ENCODE measurements around the gene ERVH48-1. TPM values are rescaled to one million over a fixed set of nuclear protein-coding genes. Genes with fewer than 3 reads are reported as not detected.
"Not testable (repeated sequence)": the region's sequence is repeated elsewhere in the genome, so short reads cannot be mapped to it uniquely, and the experiment has no call there.

The ERVH48-1 gene
- total RNA-seq, 2 donors from 2014 or later = not detected

- Histone ChIP-seq H3K4me1 (peaks cover 4% of the 10 kb centered on the region), H3K4me3 (no peak overlapping the region), H3K9ac (ENCODE audit: low read depth in 2 of 2, low read length in 2 of 2) (no peak overlapping the region), H3K27ac (peak overlapping the region; percentile 80), H3K36me3 (no peaks in the 10 kb centered on the region), H3K9me3 (no peaks in the 10 kb centered on the region), H3K27me3 (no peaks in the 10 kb centered on the region)
- TF ChIP-seq CTCF (IDR thresholded peaks at IDR 0.05) = no peak
- DNase-seq = no peak
- intact Hi-C loops (cut with DNase I) = no loop called here
Observed at GRCh38 chr21:42970946-42971653, 45.7 kb upstream of the ERVH48-1 start.

GRCh38 chr21:42969193-42969600 is 43.8 kb upstream of the ERVH48-1 start:
- no peak overlapping the region for H3K4me3 ChIP-seq
- H3K27ac ChIP-seq = no peak overlapping the region
- TF ChIP-seq CTCF (IDR thresholded peaks at IDR 0.05) = no peak
- H3K36me3 ChIP-seq = no peaks in the 10 kb centered on the region
- intact Hi-C loops (cut with DNase I) = no loop called here
- H3K4me1 ChIP-seq = peaks cover 4% of the 10 kb centered on the region
- DNase-seq = no peak
- no peaks in the 10 kb centered on the region for H3K9me3 ChIP-seq
- H3K27me3 ChIP-seq = no peaks in the 10 kb centered on the region
- H3K9ac ChIP-seq (ENCODE audit: low read depth in 2 of 2, low read length in 2 of 2) = no peak overlapping the region

GRCh38 chr21:42967616-42968015 is 42.2 kb upstream of the ERVH48-1 start:
- H3K27me3 ChIP-seq; H3K36me3 ChIP-seq; H3K4me3 ChIP-seq; H3K9me3 ChIP-seq; H3K4me1 ChIP-seq; H3K27ac ChIP-seq; H3K9ac ChIP-seq (ENCODE audit: low read depth in 2 of 2, low read length in 2 of 2); intact Hi-C loops (cut with DNase I); DNase-seq: not testable (repeated sequence)

- H3K36me3 ChIP-seq = no peaks in the 10 kb centered on the region
- no peak overlapping the region for H3K4me3 ChIP-seq
- intact Hi-C loops (cut with DNase I) = no loop called here
- no peaks in the 10 kb centered on the region for H3K27me3 ChIP-seq
- no peaks in the 10 kb centered on the region for H3K4me1 ChIP-seq
- H3K9me3 ChIP-seq = no peaks in the 10 kb centered on the region
- no peak for DNase-seq
- no peak overlapping the region for H3K9ac ChIP-seq (ENCODE audit: low read depth in 2 of 2, low read length in 2 of 2)
- no peak for TF ChIP-seq CTCF (IDR thresholded peaks at IDR 0.05)
- H3K27ac ChIP-seq = no peak overlapping the region
Observed at GRCh38 chr21:42965211-42965560, 39.8 kb upstream of the ERVH48-1 start.

- intact Hi-C loops (cut with DNase I) = no loop called here
- no peak for TF ChIP-seq CTCF (IDR thresholded peaks at IDR 0.05)
- Histone ChIP-seq H3K4me3 (no peak overlapping the region), H3K4me1 (no peaks in the 10 kb centered on the region), H3K27me3 (no peaks in the 10 kb centered on the region), H3K36me3 (no peaks in the 10 kb centered on the region), H3K27ac (no peak overlapping the region), H3K9me3 (no peaks in the 10 kb centered on the region), H3K9ac (ENCODE audit: low read depth in 2 of 2, low read length in 2 of 2) (no peak overlapping the region)
- no peak for DNase-seq
Observed at GRCh38 chr21:42964546-42965210, 39.2 kb upstream of the ERVH48-1 start.

- intact Hi-C loops (cut with DNase I) = no loop called here
- Histone ChIP-seq H3K4me3 (no peak overlapping the region), H3K9me3 (no peaks in the 10 kb centered on the region), H3K9ac (ENCODE audit: low read depth in 2 of 2, low read length in 2 of 2) (no peak overlapping the region), H3K27ac (no peak overlapping the region), H3K4me1 (no peaks in the 10 kb centered on the region), H3K36me3 (no peaks in the 10 kb centered on the region), H3K27me3 (no peaks in the 10 kb centered on the region)
- TF ChIP-seq CTCF (IDR thresholded peaks at IDR 0.05) = no peak
- no peak for DNase-seq
Observed at GRCh38 chr21:42964086-42964485, 38.7 kb upstream of the ERVH48-1 start.

Data from colonic mucosa (tissue), 4 donors.